GM19372 (cell line): ENCODE data around the gene LENG1.
"Not testable (repeated sequence)": the region's sequence is repeated elsewhere in the genome, so short reads cannot be mapped to it uniquely, and the experiment has no call there.

Experiments used
- ATAC-seq: cut with Tn5 transposase; IDR thresholded peaks from one replicate; pipeline ENCODE4 v1.9.1; 2021; ENCODE audit warnings: mild to moderate bottlenecking, low read depth, moderate library complexity; ENCODE audit not compliant: unreplicated experiment

The LENG1 gene

GRCh38 chr19:54159352-54160181 lies at the start of gene LENG1:
Gene LENG1 (minus strand): TSS chr19:54159721. CDS start chr19:54159695, 26 bp downstream.
- peak; percentile 95 for ATAC-seq

- ATAC-seq: no peak
These were observed 49.2 kb upstream of the LENG1 start for GRCh38 chr19:54208784-54209057.

- ATAC-seq: peak; percentile 49
These were observed 48.7 kb upstream of the LENG1 start for GRCh38 chr19:54207983-54208783.

DNA sequence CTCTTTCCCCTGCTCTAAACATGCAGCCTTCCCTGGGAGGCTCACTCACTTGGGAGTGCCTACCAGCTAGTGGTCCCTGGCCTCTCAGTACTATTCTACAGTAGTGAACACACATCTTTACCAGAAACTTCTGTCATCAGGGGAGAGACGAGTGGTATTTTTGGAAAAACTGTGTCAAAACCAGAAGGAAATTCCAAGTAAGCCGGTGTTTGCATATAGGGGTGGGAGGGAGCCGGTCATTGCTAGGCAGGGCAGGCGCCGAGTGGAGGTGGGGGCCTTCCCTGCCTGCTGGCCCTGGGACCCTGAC lies 48.1 kb upstream of the LENG1 start:
- no peak for ATAC-seq

DNA sequence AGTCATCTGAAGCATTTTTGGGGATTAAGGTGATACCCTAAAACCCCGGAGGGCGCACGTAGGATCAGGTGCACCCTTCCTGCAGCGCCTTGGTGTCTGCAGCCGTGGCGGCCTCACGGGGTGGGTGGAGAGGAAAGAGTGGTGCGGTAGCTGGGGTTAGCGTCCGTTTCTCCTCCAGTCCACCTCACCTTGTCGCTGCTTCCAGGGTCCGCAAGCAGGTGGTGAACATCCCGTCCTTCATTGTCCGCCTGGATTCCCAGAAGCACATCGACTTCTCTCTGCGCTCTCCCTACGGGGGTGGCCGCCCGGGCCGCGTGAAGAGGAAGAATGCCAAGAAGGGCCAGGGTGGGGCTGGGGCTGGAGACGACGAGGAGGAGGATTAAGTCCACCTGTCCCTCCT lies 47.7 kb upstream of the LENG1 start:
- ATAC-seq: not testable (repeated sequence)

- no peak for ATAC-seq
These were observed 47.3 kb upstream of the LENG1 start for GRCh38 chr19:54206831-54207177.

DNA sequence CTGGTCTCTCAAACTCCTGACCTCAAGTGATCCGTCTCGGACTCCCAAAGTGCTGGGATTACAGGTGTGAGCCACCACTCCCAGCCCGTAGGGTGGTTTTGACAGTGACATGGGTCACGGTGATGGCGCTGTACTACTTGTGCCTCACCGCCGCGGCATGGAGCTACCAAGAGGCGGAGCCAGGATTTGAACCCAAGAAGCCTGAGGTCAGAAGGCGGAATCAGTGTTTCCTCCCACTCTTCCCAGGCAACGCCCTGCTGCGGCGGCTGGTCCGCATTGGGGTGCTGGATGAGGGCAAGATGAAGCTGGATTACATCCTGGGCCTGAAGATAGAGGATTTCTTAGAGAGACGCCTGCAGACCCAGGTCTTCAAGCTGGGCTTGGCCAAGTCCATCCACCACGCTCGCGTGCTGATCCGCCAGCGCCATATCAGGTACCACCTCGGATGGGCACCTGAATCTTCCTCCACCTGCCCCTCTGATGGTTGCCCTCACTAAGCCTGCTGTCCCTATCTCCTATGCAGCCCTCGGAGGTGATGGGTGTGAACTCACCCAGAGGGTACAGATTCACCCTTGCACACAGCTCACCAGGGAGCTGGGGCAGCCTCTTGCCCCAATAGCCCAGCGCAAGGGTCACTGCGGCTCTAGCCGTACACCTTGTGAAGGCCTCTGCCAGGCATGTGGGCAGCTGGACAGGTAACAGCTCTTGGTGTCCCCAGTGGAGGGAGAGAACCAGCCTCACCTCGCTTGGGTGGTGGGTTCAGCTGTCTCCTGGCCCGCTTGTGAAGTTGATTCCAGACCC lies 46.7 kb upstream of the LENG1 start:
- no peak for ATAC-seq

DNA sequence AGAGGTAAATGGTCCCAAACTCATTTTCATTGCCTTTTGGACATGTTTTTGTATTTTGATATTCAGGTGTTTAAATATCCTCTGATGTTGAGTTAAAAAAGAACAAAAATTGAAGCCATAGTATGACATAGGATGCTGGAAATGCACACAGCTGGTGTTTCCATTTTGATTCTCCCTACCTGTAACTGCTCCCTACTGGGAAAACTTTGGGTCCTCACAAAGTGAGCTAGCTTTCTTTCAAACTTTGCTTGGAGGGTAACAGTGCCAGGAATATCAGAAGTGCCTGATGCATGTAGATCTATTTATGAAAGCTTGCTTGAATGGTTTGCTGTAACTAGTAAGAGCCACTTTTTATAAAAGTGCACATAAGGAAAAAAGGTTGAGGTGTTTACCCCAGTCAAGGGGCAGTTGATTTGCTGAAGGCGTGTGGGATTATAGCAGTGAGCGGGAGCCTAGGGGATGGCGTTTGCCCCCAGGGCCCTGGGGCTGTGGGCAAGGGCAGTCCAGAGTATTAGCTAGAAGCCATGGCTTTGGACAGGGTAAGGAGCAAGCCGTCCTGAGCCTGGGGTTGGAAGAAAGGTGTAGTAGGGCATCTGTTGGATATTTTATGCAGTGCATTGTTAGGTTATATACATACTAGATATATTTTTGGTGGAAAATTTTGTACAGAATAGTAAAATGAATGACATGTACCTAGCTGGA lies 45.4 kb upstream of the LENG1 start:
- no peak for ATAC-seq

- ATAC-seq: no peak
These were observed 43.7 kb upstream of the LENG1 start for GRCh38 chr19:54203151-54203611.

GRCh38 chr19:54201980-54202379 lies 42.5 kb upstream of the LENG1 start:
- ATAC-seq: no peak

DNA sequence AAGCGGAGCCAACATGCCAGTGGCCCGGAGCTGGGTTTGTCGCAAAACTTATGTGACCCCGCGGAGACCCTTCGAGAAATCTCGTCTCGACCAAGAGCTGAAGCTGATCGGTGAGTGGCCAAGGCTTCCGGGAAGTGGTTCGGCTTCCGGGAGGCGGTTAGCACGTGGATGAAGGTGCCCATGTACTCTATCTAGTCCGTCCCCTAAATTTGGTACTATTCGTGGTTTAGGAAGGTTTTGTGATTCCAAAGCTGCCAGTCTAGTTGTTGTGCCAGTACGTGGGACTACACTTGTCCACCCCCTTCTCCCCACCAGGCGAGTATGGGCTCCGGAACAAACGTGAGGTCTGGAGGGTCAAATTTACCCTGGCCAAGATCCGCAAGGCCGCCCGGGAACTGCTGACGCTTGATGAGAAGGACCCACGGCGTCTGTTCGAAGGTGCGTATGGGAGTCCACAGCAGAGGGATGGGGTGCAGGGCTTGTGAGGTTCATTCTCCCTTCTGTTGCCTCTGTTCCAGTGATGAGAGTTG lies 41.7 kb upstream of the LENG1 start:
- ATAC-seq: peak; percentile 2

DNA sequence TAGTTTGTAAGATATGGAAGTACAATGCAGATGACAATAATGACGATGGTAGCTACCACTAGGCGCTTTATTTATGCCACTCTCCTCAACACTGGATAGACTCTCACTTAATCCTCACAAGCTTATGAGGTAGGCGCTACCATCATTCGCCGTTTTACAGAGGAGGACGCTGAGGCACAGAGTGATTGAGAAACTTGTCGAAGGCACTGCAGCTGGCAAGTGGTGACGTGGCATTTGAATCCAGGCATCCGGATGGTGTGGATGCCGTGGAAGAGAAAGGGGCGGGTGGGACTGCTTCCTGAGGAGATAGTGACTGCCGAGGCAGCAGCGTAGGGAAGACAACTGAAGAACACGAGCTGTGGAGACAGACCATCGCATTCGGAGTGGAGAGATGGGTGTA lies 39.9 kb upstream of the LENG1 start:
- ATAC-seq: no peak

DNA sequence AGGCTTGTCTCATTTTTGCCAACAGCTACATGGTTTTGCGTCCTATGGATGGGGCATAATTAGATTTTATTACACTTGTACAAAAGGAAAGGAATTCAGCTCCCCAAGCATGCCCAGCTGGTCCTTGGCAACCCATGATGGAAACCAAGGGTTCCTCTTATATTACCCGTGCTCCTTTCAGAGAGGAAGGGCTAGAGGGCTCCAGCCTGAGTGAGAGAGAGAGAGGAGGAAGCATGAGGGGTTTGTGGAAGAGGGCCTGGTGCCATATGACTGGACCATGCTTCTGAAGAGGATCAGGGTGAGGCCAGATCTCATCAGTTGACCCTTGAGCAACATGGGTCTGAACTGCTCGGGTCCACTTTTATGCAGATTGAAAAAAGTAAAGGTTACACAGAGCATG lies 37.6 kb upstream of the LENG1 start:
- ATAC-seq: no peak

- ATAC-seq: no peak
These were observed 37.0 kb upstream of the LENG1 start for GRCh38 chr19:54196536-54196935.

DNA sequence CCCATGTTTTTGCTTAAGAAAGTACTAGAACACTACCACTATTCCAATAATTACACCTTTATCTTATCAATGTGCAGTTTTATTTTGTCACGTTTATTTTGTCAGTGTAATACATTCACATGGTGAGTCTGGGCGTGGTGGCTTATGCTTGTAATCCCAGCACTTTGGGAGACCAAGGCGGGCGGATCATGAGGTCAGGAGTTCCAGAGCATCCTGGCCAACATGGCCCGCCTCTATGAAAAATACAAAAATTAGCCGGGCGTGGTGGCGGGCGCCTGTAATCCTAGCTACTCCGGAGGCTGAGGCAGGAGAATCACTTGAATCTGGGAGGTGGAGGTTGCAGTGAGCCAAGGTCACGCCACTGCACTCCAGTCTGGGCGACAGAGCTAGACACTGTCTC lies 34.9 kb upstream of the LENG1 start:
- not testable (repeated sequence) for ATAC-seq

DNA sequence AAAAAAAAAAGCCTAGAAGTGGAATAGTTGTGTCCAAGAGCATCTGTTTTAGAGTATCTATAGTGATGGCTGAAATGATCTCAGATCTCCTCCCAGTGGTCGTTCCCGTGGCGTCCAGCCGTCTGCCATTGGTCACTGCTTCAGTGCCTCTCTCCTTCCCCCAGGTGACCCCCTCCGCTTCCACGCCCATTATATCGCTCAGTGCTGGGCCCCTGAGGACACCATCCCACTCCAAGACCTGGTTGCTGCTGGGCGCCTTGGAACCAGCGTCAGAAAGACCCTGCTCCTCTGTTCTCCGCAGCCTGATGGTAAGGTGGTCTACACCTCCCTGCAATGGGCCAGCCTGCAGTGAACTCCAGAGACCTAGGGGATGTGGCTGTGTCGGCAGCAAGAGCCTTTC lies 33.5 kb upstream of the LENG1 start:
- no peak for ATAC-seq

GRCh38 chr19:54191811-54192453 lies 32.4 kb upstream of the LENG1 start:
- ATAC-seq: no peak

- peak; percentile 23 for ATAC-seq
These were observed 31.7 kb upstream of the LENG1 start, which contains the start of gene TSEN34 for GRCh38 chr19:54191011-54191810. Gene TSEN34 (plus strand): TSS chr19:54191308. CDS start chr19:54191365, 57 bp downstream.

DNA sequence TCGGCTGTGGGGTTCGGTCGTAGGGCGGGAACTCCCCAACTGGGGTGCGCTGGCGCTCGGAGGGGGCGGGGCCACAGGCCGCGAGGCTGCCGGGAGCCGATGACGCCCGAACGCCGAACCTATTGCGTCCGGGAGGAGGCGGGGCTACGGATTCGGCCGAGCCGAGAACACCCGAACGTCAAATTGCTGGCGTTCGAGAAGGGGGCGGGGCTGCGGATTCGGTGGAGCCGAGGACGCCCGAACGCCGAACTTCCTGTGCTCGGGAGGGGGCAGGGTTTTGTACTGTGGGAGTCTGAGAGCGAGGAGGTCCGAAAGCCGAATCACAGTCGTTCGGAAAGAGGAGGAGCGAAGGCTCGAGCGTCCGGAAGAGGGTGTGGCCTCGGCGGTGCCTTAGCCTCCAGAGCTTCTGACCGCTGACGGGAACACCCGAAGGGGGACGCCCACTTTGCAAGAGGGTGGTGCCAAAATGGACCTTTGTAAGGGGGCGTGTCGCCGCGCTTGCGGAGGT lies 31.0 kb upstream of the LENG1 start:
- ATAC-seq: peak; percentile 45
